ENCODE data around the gene CTPS1. TPM values are rescaled to one million over a fixed set of nuclear protein-coding genes. Genes with fewer than 3 reads are reported as not detected.
A peak's percentile ranks its signal among the peaks of the same experiment; 100 is the strongest.

CTPS1 gene
- total and polyA plus RNA-seq, 10 donors: 7.9 to 27.7 (median 16.1) TPM

GRCh38 chr1:40932006-40932405 lies 47.5 kb upstream of the CTPS1 start:
- WGBS, 5 donors: 37 to 46% (median 41%) methylated on average over 4 of the region's 4 CpGs
- peak; percentile 45 for DNase-seq
- no peak overlapping the region for H3K4me3 ChIP-seq

DNA sequence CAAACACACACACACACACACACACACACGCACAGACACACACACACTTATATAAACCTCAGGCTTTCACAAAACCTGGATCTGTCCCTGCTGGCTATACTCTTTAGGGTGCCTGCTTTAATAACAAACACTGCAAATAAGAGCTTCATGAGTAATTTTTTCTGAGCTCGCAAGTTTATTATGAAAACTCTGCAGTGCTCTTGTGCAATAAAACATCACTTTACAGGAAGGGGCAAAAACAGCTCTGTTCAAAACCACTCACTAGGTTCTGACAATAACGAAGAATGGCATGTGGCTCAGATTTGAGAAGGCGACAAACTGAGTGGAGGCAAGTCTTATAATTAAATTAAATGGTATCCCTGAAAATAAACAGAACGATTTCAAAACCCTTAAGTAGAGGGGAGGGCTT lies 42.6 kb upstream of the CTPS1 start:
- 57 to 89% (median 70%) methylated on average over 5 of the region's 5 CpGs for WGBS, 5 donors
- intact Hi-C loops (cut with DNase I; ENCODE audit: low total_unique reads): no loop called here
- no peaks in the 10 kb centered on the region for H3K36me3 ChIP-seq

More at GRCh38 chr1:40932006-40932405, 47.5 kb upstream of the CTPS1 start:
- TF ChIP-seq POLR2AphosphoS5 (IDR thresholded peaks at IDR 0.05) (peak in 1 of 3 donors; percentile 24), POLR2A (IDR thresholded peaks at IDR 0.05) (no peak)
- TF ChIP-seq, protein P1, sequence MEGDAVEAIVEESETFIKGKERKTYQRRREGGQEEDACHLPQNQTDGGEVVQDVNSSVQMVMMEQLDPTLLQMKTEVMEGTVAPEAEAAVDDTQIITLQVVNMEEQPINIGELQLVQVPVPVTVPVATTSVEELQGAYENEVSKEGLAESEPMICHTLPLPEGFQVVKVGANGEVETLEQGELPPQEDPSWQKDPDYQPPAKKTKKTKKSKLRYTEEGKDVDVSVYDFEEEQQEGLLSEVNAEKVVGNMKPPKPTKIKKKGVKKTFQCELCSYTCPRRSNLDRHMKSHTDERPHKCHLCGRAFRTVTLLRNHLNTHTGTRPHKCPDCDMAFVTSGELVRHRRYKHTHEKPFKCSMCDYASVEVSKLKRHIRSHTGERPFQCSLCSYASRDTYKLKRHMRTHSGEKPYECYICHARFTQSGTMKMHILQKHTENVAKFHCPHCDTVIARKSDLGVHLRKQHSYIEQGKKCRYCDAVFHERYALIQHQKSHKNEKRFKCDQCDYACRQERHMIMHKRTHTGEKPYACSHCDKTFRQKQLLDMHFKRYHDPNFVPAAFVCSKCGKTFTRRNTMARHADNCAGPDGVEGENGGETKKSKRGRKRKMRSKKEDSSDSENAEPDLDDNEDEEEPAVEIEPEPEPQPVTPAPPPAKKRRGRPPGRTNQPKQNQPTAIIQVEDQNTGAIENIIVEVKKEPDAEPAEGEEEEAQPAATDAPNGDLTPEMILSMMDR (IDR thresholded peaks at IDR 0.05 in 8 of 11, conservative IDR thresholded peaks at IDR 0.05 in 3 of 11): no peak
- Histone ChIP-seq H3K4me1 (peaks cover 0 to 12% (median under 1%) of the 10 kb centered on the region in 6 donors), H3K27me3 (replicated peaks in 1 of 7) (no peaks in the 10 kb centered on the region), H3K9me3 (no peaks in the 10 kb centered on the region), H3K27ac (peak overlapping the region in 7 of 8 donors; percentile 32 to 78 (median 74)), H3K36me3 (no peaks in the 10 kb centered on the region)
- intact Hi-C loops (cut with DNase I; ENCODE audit: low total_unique reads): no loop called here

GRCh38 chr1:40938393-40938792 lies 41.1 kb upstream of the CTPS1 start:
- H3K27me3 ChIP-seq (replicated peaks in 1 of 7): no peaks in the 10 kb centered on the region
- no peaks in the 10 kb centered on the region for H3K9me3 ChIP-seq
- no peak overlapping the region for H3K27ac ChIP-seq
- H3K4me1 ChIP-seq: peaks cover 0 to 12% (median 1%) of the 10 kb centered on the region in 6 donors
- no peak overlapping the region for H3K4me3 ChIP-seq
- WGBS, 5 donors: 96 to 99% (median 97%) methylated on average over 6 of the region's 6 CpGs
- intact Hi-C loops (cut with DNase I; ENCODE audit: low total_unique reads): no loop called here
- TF ChIP-seq POLR2AphosphoS5 (IDR thresholded peaks at IDR 0.05): no peak
- no peak for TF ChIP-seq POLR2A (IDR thresholded peaks at IDR 0.05)
- TF ChIP-seq, protein P1 (IDR thresholded peaks at IDR 0.05 in 8 of 11, conservative IDR thresholded peaks at IDR 0.05 in 3 of 11): no peak
- no peaks in the 10 kb centered on the region for H3K36me3 ChIP-seq
- DNase-seq: no peak

More for the DNA sequence above, 42.6 kb upstream of the CTPS1 start:
- Histone ChIP-seq H3K9me3 (no peaks in the 10 kb centered on the region), H3K4me1 (peaks cover 0 to 12% (median 1%) of the 10 kb centered on the region in 6 donors), H3K27me3 (replicated peaks in 1 of 7) (no peaks in the 10 kb centered on the region), H3K27ac (peak overlapping the region in 2 of 8 donors; percentile 0 to 18), H3K4me3 (no peak overlapping the region)
- TF ChIP-seq POLR2AphosphoS5 (IDR thresholded peaks at IDR 0.05): no peak
- TF ChIP-seq, protein P1 (IDR thresholded peaks at IDR 0.05 in 8 of 11, conservative IDR thresholded peaks at IDR 0.05 in 3 of 11): no peak
- no peak for DNase-seq

GRCh38 chr1:40939320-40940059 lies 40.0 kb upstream of the CTPS1 start:
- Histone ChIP-seq H3K4me1 (peaks cover 0 to 12% (median 1%) of the 10 kb centered on the region in 6 donors), H3K27me3 (replicated peaks in 1 of 7) (no peaks in the 10 kb centered on the region), H3K36me3 (no peaks in the 10 kb centered on the region), H3K4me3 (no peak overlapping the region), H3K9me3 (no peaks in the 10 kb centered on the region), H3K27ac (no peak overlapping the region)
- 70 to 88% (median 75%) methylated on average over 12 of the region's 12 CpGs for WGBS, 5 donors
- DNase-seq: peak; percentile 44
- TF ChIP-seq, protein P1 (IDR thresholded peaks at IDR 0.05 in 8 of 11, conservative IDR thresholded peaks at IDR 0.05 in 3 of 11): no peak
- TF ChIP-seq POLR2A (IDR thresholded peaks at IDR 0.05) (no peak), POLR2AphosphoS5 (IDR thresholded peaks at IDR 0.05) (no peak)
- intact Hi-C loops (cut with DNase I; ENCODE audit: low total_unique reads): no loop called here
